Upper lobe of left lung (tissue), 6 donors: Measurements from ENCODE around the gene GJC1. TPM values are rescaled to one million over a fixed set of nuclear protein-coding genes. Genes with fewer than 3 reads are reported as not detected.
A peak's percentile ranks its signal among the peaks of the same experiment; 100 is the strongest.

Source experiments
- ATAC-seq, 2 donors: fragments of 200-7000 bp; cut with Tn5 transposase; one replicate each; pipeline ENCODE4 v1.9.1; 2022; ENCODE audit warnings: mild to moderate bottlenecking in 2 of 2, moderate library complexity in 2 of 2; ENCODE audit not compliant: low FRiP score in 2 of 2
- DNase-seq, 2 donors: peaks; one replicate each; pipeline ENCODE4 v3.0.0-alpha.2; 2019 to 2020
- H3K27ac ChIP-seq, 4 donors: fragments of 200-600 bp; sonication (generic); one replicate each; pipeline ENCODE4 v1.5.1; 2016 to 2019
- H3K27me3 ChIP-seq, 4 donors: fragments of 200-600 bp; sonication (generic); one replicate each; pipeline ENCODE4 v1.5.1; 2017 to 2019
- H3K36me3 ChIP-seq, 4 donors: fragments of 200-600 bp; sonication (generic); one replicate each; pipeline ENCODE4 v1.5.1; 2016 to 2019
- H3K4me1 ChIP-seq, 4 donors: fragments of 200-600 bp; sonication (generic); one replicate each; pipeline ENCODE4 v1.5.1; 2018 to 2019
- H3K4me3 ChIP-seq, 4 donors: fragments of 200-600 bp; sonication (generic); one replicate each; pipeline ENCODE4 v1.5.1; 2017 to 2019; ENCODE audit warnings: mild to moderate bottlenecking in 2 of 4, moderate library complexity in 1 of 4
- H3K9me3 ChIP-seq, 4 donors: fragments of 200-600 bp; sonication (generic); one replicate each; pipeline ENCODE4 v1.5.1; 2018 to 2019
- CTCF ChIP-seq, 6 experiments: fragments of 450-650 bp in 4 of 6; fragments of 200-600 bp in 2 of 6; sonication (generic) in 2 of 6; IDR thresholded peaks; one replicate each; pipeline ENCODE4 v1.5.1; 2016 to 2019; ENCODE audit warnings: antibody characterized with exemption in 6 of 6
- EP300 ChIP-seq, 4 donors: sonication (generic); formaldehyde crosslinking; IDR thresholded peaks; one replicate each; pipeline ENCODE4 v1.5.1; 2017; ENCODE audit warnings: antibody characterized with exemption in 4 of 4, control low read depth in 2 of 4
- POLR2A ChIP-seq, 4 donors: fragments of 450-650 bp; IDR thresholded peaks; one replicate each; pipeline ENCODE4 v1.5.1; 2016 to 2017; ENCODE audit warnings: antibody characterized with exemption in 4 of 4, mild to moderate bottlenecking in 2 of 4
- POLR2AphosphoS5 ChIP-seq, 2 donors: sonication (generic); formaldehyde crosslinking; IDR thresholded peaks; one replicate each; pipeline ENCODE4 v1.5.1; 2017; ENCODE audit warnings: antibody characterized with exemption in 2 of 2
- WGBS, 2 donors: methylation state at CpG; one replicate each; pipeline ENCODE4 v1.1.5; 2017 to 2018; 5-methylcytosine and 5-hydroxymethylcytosine counted together
- total RNA-seq, 6 donors: library from RNA; depleted of rRNA in 4 of 6; stranded (reverse); fragments of >200 nt in 4 of 6; gene quantifications; one replicate each; pipeline versions ENCODE4 v1.1.0 to v1.2.1, GENCODE V29; 2016 to 2021
- donor health status: DM: no; HTN: no; CAD: no; lungs with moderate emphysema.
- donor health status: DM: no; HTN: yes; CAD: no; lungs with severe emphysema.

The GJC1 gene
- total RNA-seq, 6 donors from 2014 or later = 4.2 to 14.8 (median 8.6) TPM

GRCh38 chr17:44786551-44787081 lies 43.5 kb downstream of the GJC1 start:
- H3K36me3 ChIP-seq = no peaks in the 10 kb centered on the region
- peak overlapping the region in 1 of 4 donors; percentile 1 for H3K27ac ChIP-seq
- WGBS, 2 donors = 36 to 63% methylated on average over 7 to 16 of the region's 16 CpGs
- H3K27me3 ChIP-seq = no peaks in the 10 kb centered on the region
- DNase-seq (peak in 1 of 2 donors; percentile 58), ATAC-seq (peak in 1 of 2 donors; percentile 24)
- no peak overlapping the region for H3K4me3 ChIP-seq
- TF ChIP-seq POLR2AphosphoS5 (IDR thresholded peaks at IDR 0.05) = no peak
- TF ChIP-seq POLR2A (IDR thresholded peaks at IDR 0.05) = no peak
- TF ChIP-seq CTCF (IDR thresholded peaks at IDR 0.05) = no peak
- no peak for TF ChIP-seq EP300 (IDR thresholded peaks at IDR 0.05)
- H3K9me3 ChIP-seq = no peaks in the 10 kb centered on the region
- peaks cover 16 to 29% (median 22%) of the 10 kb centered on the region in 4 donors for H3K4me1 ChIP-seq

- TF ChIP-seq EP300 (IDR thresholded peaks at IDR 0.05) (no peak), POLR2A (IDR thresholded peaks at IDR 0.05) (no peak), POLR2AphosphoS5 (IDR thresholded peaks at IDR 0.05) (no peak), CTCF (IDR thresholded peaks at IDR 0.05) (no peak)
- Histone ChIP-seq H3K4me1 (peaks cover 17 to 36% (median 27%) of the 10 kb centered on the region in 4 donors), H3K9me3 (no peaks in the 10 kb centered on the region), H3K27me3 (no peaks in the 10 kb centered on the region), H3K36me3 (no peaks in the 10 kb centered on the region), H3K4me3 (no peak overlapping the region), H3K27ac (peak overlapping the region in 1 of 4 donors; percentile 1)
- WGBS, 2 donors = 72% methylated on average over 7 of the region's 7 CpGs; no CpG with 5 or more reads in 1 of the 2 donors
- peak in 1 of 2 donors; percentile 66 for DNase-seq
- peak in 1 of 2 donors; percentile 45 for ATAC-seq
These were observed 44.2 kb downstream of the GJC1 start for GRCh38 chr17:44785921-44786320.

GRCh38 chr17:44782326-44782850 lies 47.7 kb downstream of the GJC1 start:
- Histone ChIP-seq H3K4me3 (no peak overlapping the region), H3K27ac (peak overlapping the region; percentile 71 to 89 (median 74)), H3K27me3 (no peaks in the 10 kb centered on the region), H3K36me3 (no peaks in the 10 kb centered on the region), H3K4me1 (peaks cover 28 to 52% (median 37%) of the 10 kb centered on the region in 4 donors), H3K9me3 (no peaks in the 10 kb centered on the region)
- TF ChIP-seq CTCF (IDR thresholded peaks at IDR 0.05) = no peak
- no peak for TF ChIP-seq POLR2A (IDR thresholded peaks at IDR 0.05)
- TF ChIP-seq EP300 (IDR thresholded peaks at IDR 0.05) = no peak
- TF ChIP-seq POLR2AphosphoS5 (IDR thresholded peaks at IDR 0.05) = no peak
- ATAC-seq (no peak), DNase-seq (no peak)
- WGBS, 2 donors = 62% methylated on average over 11 of the region's 11 CpGs

GRCh38 chr17:44781551-44782325 lies 48.3 kb downstream of the GJC1 start:
- Histone ChIP-seq H3K27ac (peak overlapping the region; percentile 71 to 89 (median 74)), H3K4me3 (no peak overlapping the region)

More at GRCh38 chr17:44781551-44782325, 48.3 kb downstream of the GJC1 start:
- no peak for TF ChIP-seq CTCF (IDR thresholded peaks at IDR 0.05)
- TF ChIP-seq POLR2A (IDR thresholded peaks at IDR 0.05) = no peak
- TF ChIP-seq POLR2AphosphoS5 (IDR thresholded peaks at IDR 0.05) = no peak
- TF ChIP-seq EP300 (IDR thresholded peaks at IDR 0.05) = no peak
- DNase-seq (peak in 1 of 2 donors; percentile 44), ATAC-seq (no peak)
- Histone ChIP-seq H3K27me3 (no peaks in the 10 kb centered on the region), H3K4me1 (peaks cover 22 to 45% (median 31%) of the 10 kb centered on the region in 4 donors), H3K9me3 (no peaks in the 10 kb centered on the region), H3K36me3 (no peaks in the 10 kb centered on the region)
- 36 to 49% methylated on average over 4 to 17 of the region's 17 CpGs for WGBS, 2 donors
